HepG2 (cell line): ENCODE data around the gene TTC16. TPM values are rescaled to one million over a fixed set of nuclear protein-coding genes. Genes with fewer than 3 reads are reported as not detected.

Experiments
- ATAC-seq: fragments of 200-7000 bp; cut with Tn5 transposase; 3 replicates; pipeline ENCODE4 v1.9.1; 2020; ENCODE audit warnings: mild to moderate bottlenecking, moderate library complexity
- BruUV-seq: library from RNA; stranded (reverse); fragments of 400-500 nt; replicated peaks from 2 replicates; lab custom pipeline; 2021; lab: Mats Ljungman, UMichigan
- CTCF ChIA-PET: fragments of 300-600 bp; formaldehyde crosslinking; extraction: SDS; loops from one replicate; lab custom pipeline; 2021; ENCODE audit warnings: low total read pairs, inconsistent platforms, low intra/inter-chr PET ratio; lab: Yijun Ruan, JAX
- POLR2A ChIA-PET: fragments of 350-600 bp; sonication (Branson Sonifier 250); formaldehyde crosslinking; loops from one replicate; lab custom pipeline; 2020; ENCODE audit warnings: antibody characterized with exemption, inconsistent platforms; lab: Yijun Ruan, JAX
- DNase-seq: peaks from one replicate; pipeline ENCODE4 v3.0.0-alpha.2; 2015; ENCODE audit warnings: low spot score
- FAIRE-seq: peaks from 3 replicates; lab custom pipeline; 2011; peaks lifted over from hg19 to GRCh38; lab: Jason Lieb, UNC
- H2AFZ ChIP-seq: one replicate; pipeline ENCODE4 v1.6.1; 2011; ENCODE audit warnings: low read length, inconsistent platforms
- H3K27ac ChIP-seq: fragments of 300-600 bp; 3 replicates; pipeline ENCODE4 v1.8.0; 2011; ENCODE audit warnings: mixed run types, mild to moderate bottlenecking, mixed read lengths, low read length, inconsistent platforms; ENCODE audit not compliant: insufficient read depth; ENCODE audit errors: extremely low read length
- H3K27me3 ChIP-seq, 2 experiments: fragments of 200-600 bp in 1 of 2; 2 replicates in 1 of 2; 3 replicates in 1 of 2; pipeline versions ENCODE4 v1.6.0 to v1.8.0; 2011; ENCODE audit warnings: low read length in 2 of 2, mild to moderate bottlenecking in 2 of 2, moderate library complexity in 2 of 2, inconsistent platforms in 1 of 2; ENCODE audit not compliant: insufficient read depth in 2 of 2, control insufficient read depth in 1 of 2
- H3K36me3 ChIP-seq, 2 experiments: fragments of 200-600 bp in 1 of 2; replicated peaks in 1 of 2; 2 replicates in 1 of 2; 3 replicates in 1 of 2; pipeline versions ENCODE4 v1.5.1 to v1.8.0; 2011; ENCODE audit warnings: low read length in 2 of 2, inconsistent platforms in 1 of 2; ENCODE audit not compliant: insufficient read depth in 2 of 2, control insufficient read depth in 1 of 2
- H3K4me1 ChIP-seq: 2 replicates; pipeline ENCODE4 v1.5.1; 2012; ENCODE audit warnings: low read length, inconsistent platforms; ENCODE audit not compliant: insufficient read depth
- H3K4me2 ChIP-seq: 2 replicates; pipeline ENCODE4 v1.6.0; 2011; ENCODE audit warnings: low read depth, low read length, inconsistent platforms
- H3K4me3 ChIP-seq, 3 experiments: fragments of 200-600 bp in 1 of 3; sonication (generic), shearing (Covaris generic) in 1 of 3; replicated peaks in 1 of 3; 2 replicates each; pipeline ENCODE4 v1.5.1; 2011 to 2016; ENCODE audit warnings: low read length in 3 of 3, inconsistent platforms in 2 of 3, low read depth in 2 of 3, mild to moderate bottlenecking in 2 of 3, control low read depth in 1 of 3, mixed read lengths in 1 of 3; ENCODE audit not compliant: insufficient read depth in 1 of 3
- H3K79me2 ChIP-seq: one replicate; pipeline ENCODE4 v1.6.1; 2011; ENCODE audit warnings: low read length, inconsistent platforms; ENCODE audit not compliant: insufficient read depth
- H3K9ac ChIP-seq: 2 replicates; pipeline ENCODE4 v1.6.0; 2011; ENCODE audit warnings: mild to moderate bottlenecking, low read depth, low read length, inconsistent platforms; ENCODE audit not compliant: insufficient read depth
- H3K9me3 ChIP-seq: 2 replicates; pipeline ENCODE4 v1.5.1; 2012; ENCODE audit warnings: mild to moderate bottlenecking, low read length
- H4K20me1 ChIP-seq: 2 replicates; pipeline ENCODE4 v1.6.0; 2011; ENCODE audit warnings: inconsistent platforms, mild to moderate bottlenecking, low read length, moderate library complexity; ENCODE audit not compliant: insufficient read depth
- AKNA ChIP-seq: sonication (generic); formaldehyde crosslinking; IDR thresholded peaks from 2 replicates; pipeline ENCODE4 v1.4.0; 2020; ENCODE audit warnings: missing genetic modification reagents, borderline replicate concordance
- ATM ChIP-seq: fragments of 450-650 bp; IDR thresholded peaks from 2 replicates; pipeline ENCODE4 v1.7.1; 2017; ENCODE audit warnings: mild to moderate bottlenecking, borderline replicate concordance
- CCDC6 ChIP-seq: sonication (generic); formaldehyde crosslinking; IDR thresholded peaks from 2 replicates; pipeline ENCODE4 v1.8.1; 2022; ENCODE audit warnings: mild to moderate bottlenecking, missing genetic modification reagents, moderate library complexity
- CERS6 ChIP-seq: sonication (generic); formaldehyde crosslinking; IDR thresholded peaks from 2 replicates; pipeline ENCODE4 v1.5.0; 2020; ENCODE audit warnings: missing genetic modification reagents
- GMEB1 ChIP-seq: sonication (generic); formaldehyde crosslinking; IDR thresholded peaks from 2 replicates; pipeline ENCODE4 v1.5.1; 2020; ENCODE audit warnings: missing genetic modification reagents, mild to moderate bottlenecking, borderline replicate concordance
- GMEB2 ChIP-seq: IDR thresholded peaks from 2 replicates; pipeline ENCODE4 v1.6.1; 2016; ENCODE audit warnings: missing biosample characterization, missing genetic modification reagents, low read depth
- MXD4 ChIP-seq: IDR thresholded peaks from 2 replicates; pipeline ENCODE4 v1.6.1; 2016; ENCODE audit warnings: mild to moderate bottlenecking, missing biosample characterization, missing genetic modification reagents
- PLSCR1 ChIP-seq: sonication (generic); formaldehyde crosslinking; IDR thresholded peaks from 2 replicates; pipeline ENCODE4 v1.5.0; 2020; ENCODE audit warnings: missing genetic modification reagents, mild to moderate bottlenecking, borderline replicate concordance
- SOX6 ChIP-seq, 2 experiments: fragments of 450-650 bp in 1 of 2; sonication (generic) in 1 of 2; formaldehyde crosslinking in 1 of 2; IDR thresholded peaks; 2 replicates each; pipeline versions ENCODE4 v1.4.0 to v1.6.1; 2017 to 2020; ENCODE audit warnings: antibody characterized with exemption in 1 of 2, mild to moderate bottlenecking in 1 of 2, missing genetic modification reagents in 1 of 2
- TAF1 ChIP-seq: sonication (generic); formaldehyde crosslinking; IDR thresholded peaks from 2 replicates; pipeline ENCODE4 v1.4.0; 2020; ENCODE audit warnings: missing genetic modification reagents
- THYN1 ChIP-seq: sonication (generic); formaldehyde crosslinking; IDR thresholded peaks from 2 replicates; pipeline ENCODE4 v1.8.1; 2023; ENCODE audit warnings: low read depth, mild to moderate bottlenecking, moderate library complexity, missing genetic modification reagents, borderline replicate concordance
- TSC22D2 ChIP-seq: sonication (generic); formaldehyde crosslinking; IDR thresholded peaks from 2 replicates; pipeline ENCODE4 v1.5.1; 2020; ENCODE audit warnings: missing genetic modification reagents, mild to moderate bottlenecking, borderline replicate concordance
- ZFP36L1 ChIP-seq: sonication (generic); formaldehyde crosslinking; IDR thresholded peaks from 2 replicates; pipeline ENCODE4 v1.8.0; 2022; ENCODE audit warnings: mild to moderate bottlenecking, missing genetic modification reagents, moderate library complexity
- ZZZ3 ChIP-seq: sonication (generic); formaldehyde crosslinking; IDR thresholded peaks from 2 replicates; pipeline ENCODE4 v1.4.0; 2020; ENCODE audit warnings: missing genetic modification reagents, mild to moderate bottlenecking, borderline replicate concordance
- WGBS: methylation state at CpG from one replicate; pipeline ENCODE4 v1.1.6; 2017; ENCODE audit warnings: low lambda C conversion rate; 5-methylcytosine and 5-hydroxymethylcytosine counted together
- in situ Hi-C: cut with HindIII; loops from 2 replicates; pipeline ENCODE4 v1.10.0; 2017; ENCODE audit warnings: low pct_unique_long_range_greater_than_20kb; ENCODE audit not compliant: extremely low pct_ligation_motif_present
- intact Hi-C: fragments of 100-400 bp; cut with micrococcal nuclease; formaldehyde crosslinking; loops from one replicate; pipeline ENCODE4 v1.10.0; 2022; ENCODE audit not compliant: unreplicated experiment
- polyA plus RNA-seq, 8 experiments: library from polyadenylated mRNA; depleted of rRNA in 3 of 8; stranded (reverse) in 7 of 8; unstranded in 1 of 8; fragments of >200 nt; fragmentation: Illumina TruSeq in 4 of 8; extraction: Trizol in 4 of 8; gene quantifications; 2 replicates each; pipeline versions ENCODE4 v1.2.1 to v1.2.3, GENCODE V29; 2011 to 2016; ENCODE audit warnings: low read depth in 4 of 8, missing spikeins in 1 of 8, mixed read lengths in 1 of 8; ENCODE audit not compliant: insufficient read depth in 1 of 8
- total RNA-seq, 5 experiments: library from RNA; depleted of rRNA; stranded (reverse); fragments of >200 nt; fragmentation: Illumina TruSeq; extraction: Trizol; gene quantifications; 2 replicates each; pipeline ENCODE4 v1.2.3, GENCODE V29; 2016; ENCODE audit warnings: low read depth in 1 of 5

Gene TTC16
- total and polyA plus RNA-seq, 2 of the 13 experiments (the other 11 are each of a cell fraction or from before 2014, with no cell fraction given) = not detected

GRCh38 chr9:127767410-127767809 is 51.5 kb downstream of the TTC16 start:
- ATAC-seq (no peak), FAIRE-seq (no peak), DNase-seq (no peak)
- H4K20me1 ChIP-seq = no peaks in the 10 kb centered on the region
- no peak overlapping the region for H3K27ac ChIP-seq
- peaks cover 2 to 54% of the 10 kb centered on the region in 2 experiments; a peak in 3 of 5 replicates for H3K27me3 ChIP-seq
- ChIA-PET CTCF (no interaction called here), POLR2A (no interaction called here)
- in situ Hi-C loops (no loop called here), intact Hi-C loops (no loop called here)
- peaks cover 9% of the 10 kb centered on the region for H3K4me1 ChIP-seq
- H3K4me3 ChIP-seq = no peak overlapping the region
- no peaks in the 10 kb centered on the region for H3K36me3 ChIP-seq
- H3K9me3 ChIP-seq = no peaks in the 10 kb centered on the region
- no peaks in the 10 kb centered on the region for H3K79me2 ChIP-seq
- no peak overlapping the region for H3K9ac ChIP-seq
- no peak overlapping the region for H2AFZ ChIP-seq
- BruUV-seq = no TSS peak
- WGBS = 0% methylated on average over 2 of the region's 3 CpGs
- H3K4me2 ChIP-seq = no peak overlapping the region
- TF ChIP-seq TAF1 (CRISPR knock-in tag) (no peak), THYN1 (CRISPR knock-in tag) (no peak), AKNA (CRISPR knock-in tag) (no peak), GMEB1 (no peak), CCDC6 (CRISPR knock-in tag) (no peak), ZZZ3 (no peak), ATM (no peak), GMEB2 (no peak), TSC22D2 (no peak), SOX6 (IDR thresholded peaks at IDR 0.05) (no peak), SOX6 (CRISPR knock-in tag; IDR thresholded peaks at IDR 0.05) (no peak), ZFP36L1 (CRISPR knock-in tag) (no peak), PLSCR1 (CRISPR knock-in tag) (no peak), MXD4 (CRISPR knock-in tag) (no peak), CERS6 (CRISPR knock-in tag) (no peak)
